NCI-H2107 (cell line): ENCODE measurements around the gene WNK2.

Source experiments
- DNase-seq: peaks from one replicate; lab custom pipeline; 2025; lab: John Stamatoyannopoulos, UW

The WNK2 gene

GRCh38 chr9:93200449-93200742 lies 16.5 kb downstream of the WNK2 start:
- DNase-seq = no peak

GRCh38 chr9:93200989-93201334 lies 17.0 kb downstream of the WNK2 start:
- DNase-seq = no peak

GRCh38 chr9:93203026-93203717 lies 19.2 kb downstream of the WNK2 start:
- DNase-seq = no peak

- DNase-seq = no peak
These were observed 20.0 kb downstream of the WNK2 start for GRCh38 chr9:93203718-93204469.

GRCh38 chr9:93204470-93205043 lies 20.6 kb downstream of the WNK2 start:
- DNase-seq = no peak

GRCh38 chr9:93205045-93205768 lies 21.3 kb downstream of the WNK2 start:
- no peak for DNase-seq

- DNase-seq = no peak
These were observed 22.1 kb downstream of the WNK2 start for GRCh38 chr9:93205896-93206575.

GRCh38 chr9:93206576-93207155 lies 22.7 kb downstream of the WNK2 start:
- DNase-seq = no peak

- peak; percentile 47 for DNase-seq
These were observed 23.4 kb downstream of the WNK2 start for GRCh38 chr9:93207326-93207814.

GRCh38 chr9:93207860-93208734 lies 24.2 kb downstream of the WNK2 start:
- no peak for DNase-seq

- no peak for DNase-seq
These were observed 25.2 kb downstream of the WNK2 start for GRCh38 chr9:93209097-93209496.

GRCh38 chr9:93209576-93210323 lies 25.8 kb downstream of the WNK2 start:
- DNase-seq = no peak

- DNase-seq = no peak
These were observed 26.5 kb downstream of the WNK2 start for GRCh38 chr9:93210324-93210973.

GRCh38 chr9:93210974-93211653 lies 27.2 kb downstream of the WNK2 start:
- DNase-seq = no peak

- DNase-seq = no peak
These were observed 27.7 kb downstream of the WNK2 start for GRCh38 chr9:93211654-93212001.

GRCh38 chr9:93212409-93212808 lies 28.5 kb downstream of the WNK2 start:
- no peak for DNase-seq

GRCh38 chr9:93216073-93216365 lies 32.1 kb downstream of the WNK2 start:
- no peak for DNase-seq

GRCh38 chr9:93217706-93218105 lies 33.8 kb downstream of the WNK2 start:
- no peak for DNase-seq

GRCh38 chr9:93218161-93218560 lies 34.2 kb downstream of the WNK2 start:
- no peak for DNase-seq
